HG03159 (cell line): ENCODE results near the gene RRN3.
"Not testable (repeated sequence)": the region's sequence is repeated elsewhere in the genome, so short reads cannot be mapped to it uniquely, and the experiment has no call there.

ENCODE experiments used
- ATAC-seq: cut with Tn5 transposase; IDR thresholded peaks from one replicate; pipeline ENCODE4 v1.9.1; 2021; ENCODE audit warnings: mild to moderate bottlenecking, moderate library complexity; ENCODE audit not compliant: unreplicated experiment

The RRN3 gene

GRCh38 chr16:15028801-15029698 lies 65.0 kb downstream of the RRN3 start:
- not testable (repeated sequence) for ATAC-seq

DNA sequence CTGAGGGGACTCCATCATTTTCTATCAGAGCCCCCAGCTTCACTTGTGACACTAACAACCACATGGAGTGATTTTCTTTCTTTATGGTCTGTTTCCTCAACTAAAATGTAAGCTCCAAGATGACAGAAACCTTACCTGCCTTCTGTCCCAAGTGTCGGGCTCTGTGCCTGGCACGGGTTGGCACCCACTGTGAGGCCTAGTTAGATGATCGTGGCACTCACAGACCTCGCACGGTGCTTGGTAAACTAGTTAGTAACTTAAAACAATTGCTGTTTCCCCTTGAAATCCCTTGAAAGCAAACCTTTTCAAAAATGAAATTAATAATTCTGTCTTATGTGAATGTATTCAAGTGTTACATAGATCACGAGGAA lies 65.7 kb downstream of the RRN3 start:
- ATAC-seq = not testable (repeated sequence)

GRCh38 chr16:15027503-15028344 lies 66.3 kb downstream of the RRN3 start:
- not testable (repeated sequence) for ATAC-seq

DNA sequence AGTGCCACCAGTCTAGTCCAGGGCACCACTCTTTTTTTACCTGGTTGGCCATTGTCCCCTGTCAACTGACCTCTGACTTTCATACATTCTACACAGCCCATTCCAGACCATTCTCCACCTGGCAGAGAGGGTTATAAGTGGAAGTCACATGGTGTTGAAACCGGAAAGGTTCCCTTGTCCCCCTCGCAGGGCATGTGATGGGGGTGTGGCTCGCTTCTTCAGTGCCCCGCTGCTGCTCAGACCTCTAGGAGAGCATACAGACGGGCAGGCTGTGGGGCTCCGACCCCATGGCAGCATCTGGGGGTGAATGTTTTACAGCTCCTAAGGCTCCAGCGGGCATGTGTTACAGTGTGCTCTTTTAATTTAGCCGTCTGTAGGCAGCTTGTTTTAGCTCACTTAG lies 67.0 kb downstream of the RRN3 start:
- not testable (repeated sequence) for ATAC-seq

DNA sequence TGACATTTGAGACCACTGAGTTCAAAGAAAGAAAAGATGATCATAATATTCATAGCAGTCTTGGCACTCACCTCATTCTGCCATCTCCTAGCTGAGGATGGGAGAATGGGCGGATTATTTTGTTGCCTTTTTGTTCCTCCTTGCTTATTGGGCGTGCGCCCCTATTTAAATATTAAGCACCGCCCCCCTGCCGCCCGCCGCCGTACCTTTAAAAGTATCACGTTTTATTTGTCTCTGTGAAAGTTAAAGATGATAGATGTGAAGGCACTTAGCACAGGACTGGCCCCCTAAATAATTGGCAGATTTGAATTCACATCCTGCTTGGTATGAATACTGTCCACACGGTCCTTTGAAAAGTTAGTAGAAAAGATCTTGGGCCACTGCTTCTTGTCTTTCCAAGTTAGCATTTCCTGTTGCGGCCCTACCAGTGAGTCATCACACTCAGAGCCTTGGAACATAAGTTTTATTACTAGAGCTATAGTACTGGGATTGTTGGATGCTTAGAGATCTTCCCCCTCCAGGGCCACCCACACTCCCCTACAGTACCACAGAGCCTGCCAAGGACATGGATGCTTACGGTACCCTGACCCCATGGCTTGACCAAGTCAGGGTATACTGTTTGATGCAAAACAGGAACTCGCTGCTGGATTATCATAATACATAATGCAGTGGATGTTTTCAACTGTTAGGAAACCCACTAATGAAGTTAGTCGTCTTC lies 68.7 kb downstream of the RRN3 start:
- ATAC-seq = not testable (repeated sequence)

DNA sequence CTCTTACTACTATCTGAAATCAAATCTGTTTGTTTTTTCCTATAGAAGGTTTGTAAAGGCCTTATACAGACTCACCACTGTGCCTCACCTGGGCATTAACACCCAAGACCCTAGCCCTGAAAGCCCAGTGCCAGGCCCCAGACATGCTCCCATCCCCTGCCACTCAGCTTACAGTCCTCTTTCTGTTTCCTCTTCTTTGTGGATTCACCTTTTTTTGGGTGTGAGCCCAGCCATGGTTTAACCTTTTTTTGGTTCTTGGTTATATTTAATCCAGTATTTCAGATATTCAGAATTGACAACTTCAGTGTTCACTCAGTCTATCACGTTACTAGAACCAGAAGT lies 69.2 kb downstream of the RRN3 start:
- not testable (repeated sequence) for ATAC-seq

GRCh38 chr16:15023381-15024077 lies 70.5 kb downstream of the RRN3 start:
- ATAC-seq = not testable (repeated sequence)

GRCh38 chr16:15022194-15022593 lies 71.9 kb downstream of the RRN3 start:
- peak; percentile 79 for ATAC-seq

- not testable (repeated sequence) for ATAC-seq
These were observed 72.6 kb downstream of the RRN3 start for GRCh38 chr16:15021429-15021828.

- ATAC-seq = not testable (repeated sequence)
These were observed 77.0 kb downstream of the RRN3 start for GRCh38 chr16:15016951-15017580.

DNA sequence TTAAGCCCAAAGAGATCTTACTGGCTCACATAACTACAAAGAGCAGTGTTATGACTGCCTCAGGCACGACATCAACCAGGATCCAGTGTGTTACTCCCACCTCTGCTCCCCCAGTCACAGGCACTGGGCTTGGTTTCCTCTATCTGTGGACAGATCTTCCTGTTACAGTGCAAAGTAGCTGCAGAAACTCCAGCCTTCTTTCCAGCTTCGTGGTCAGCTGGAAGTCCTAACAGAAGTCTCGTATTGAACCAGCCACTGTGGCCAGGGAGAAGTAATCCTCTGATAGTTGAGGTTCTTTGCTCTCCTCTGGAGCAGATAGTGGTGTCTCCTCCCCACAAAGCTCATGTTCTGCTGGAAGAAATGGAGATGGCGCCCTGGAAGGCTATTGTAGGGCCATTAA lies 77.7 kb downstream of the RRN3 start:
- ATAC-seq = not testable (repeated sequence)

DNA sequence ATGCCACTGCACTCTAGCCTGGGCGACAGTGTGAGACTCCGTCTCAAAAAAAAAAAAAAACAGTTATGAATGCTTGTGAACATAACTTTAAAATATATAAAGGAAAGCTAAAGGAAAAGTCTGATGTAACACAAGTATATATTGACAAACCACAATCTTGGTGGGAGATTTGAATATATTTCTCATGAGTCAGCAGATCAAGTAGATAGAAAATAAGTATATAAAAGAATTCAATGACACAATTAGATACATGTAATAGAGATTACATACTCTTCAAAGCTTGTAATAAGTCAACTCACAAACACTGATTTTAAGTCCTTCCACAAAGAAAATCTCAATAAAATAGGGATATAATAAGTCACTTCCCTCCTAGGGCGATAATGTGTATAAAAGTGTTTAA lies 78.4 kb downstream of the RRN3 start:
- ATAC-seq = not testable (repeated sequence)

DNA sequence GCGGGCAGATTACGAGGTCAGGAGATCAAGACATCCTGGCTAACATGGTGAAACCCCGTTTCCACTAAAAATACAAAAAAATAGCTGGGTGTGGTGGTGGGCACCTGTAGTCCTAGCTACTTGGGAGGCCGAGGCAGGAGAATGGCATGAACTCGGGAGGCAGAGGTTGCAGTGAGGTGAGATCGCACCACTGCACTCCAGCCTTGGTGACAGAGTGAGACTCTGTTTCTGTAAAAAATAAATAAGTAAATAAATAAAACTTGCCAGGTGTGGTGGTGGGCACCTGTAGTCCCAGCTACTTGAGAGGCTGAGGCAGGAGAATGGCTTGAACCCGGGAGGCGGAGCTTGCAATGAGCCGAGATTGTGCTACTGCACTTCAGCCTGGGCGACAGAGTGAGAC lies 81.1 kb downstream of the RRN3 start:
- not testable (repeated sequence) for ATAC-seq
